RPMI7951 (cell line): ENCODE data around the gene PFN4. TPM values are rescaled to one million over a fixed set of nuclear protein-coding genes. Genes with fewer than 3 reads are reported as not detected.
"Not testable (repeated sequence)": the region's sequence is repeated elsewhere in the genome, so short reads cannot be mapped to it uniquely, and the experiment has no call there.

Experiments
- DNase-seq: peaks from one replicate; pipeline ENCODE4 v3.0.0-alpha.2; 2012; ENCODE audit warnings: low read depth
- total RNA-seq: library from RNA; depleted of rRNA; stranded (reverse); fragments of >200 nt; shearing (Covaris generic); gene quantifications from 2 replicates; pipeline ENCODE4 v1.2.3, GENCODE V29; 2014; rRNA removed

Gene PFN4, protein sequence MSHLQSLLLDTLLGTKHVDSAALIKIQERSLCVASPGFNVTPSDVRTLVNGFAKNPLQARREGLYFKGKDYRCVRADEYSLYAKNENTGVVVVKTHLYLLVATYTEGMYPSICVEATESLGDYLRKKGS
- 2.4 and 3.4 TPM in 2 replicates for total RNA-seq

- peak; percentile 89 for DNase-seq
These were observed at the start of gene PFN4, which contains the start of gene FAM228B for GRCh38 chr2:24123195-24123921. Gene PFN4, minus strand, starts transcription at chr2:24123334. Its CDS starts 799 bp downstream, at chr2:24122535. Gene FAM228B, plus strand, starts transcription at chr2:24123469. Its CDS starts 893 bp downstream, at chr2:24124362.

DNA sequence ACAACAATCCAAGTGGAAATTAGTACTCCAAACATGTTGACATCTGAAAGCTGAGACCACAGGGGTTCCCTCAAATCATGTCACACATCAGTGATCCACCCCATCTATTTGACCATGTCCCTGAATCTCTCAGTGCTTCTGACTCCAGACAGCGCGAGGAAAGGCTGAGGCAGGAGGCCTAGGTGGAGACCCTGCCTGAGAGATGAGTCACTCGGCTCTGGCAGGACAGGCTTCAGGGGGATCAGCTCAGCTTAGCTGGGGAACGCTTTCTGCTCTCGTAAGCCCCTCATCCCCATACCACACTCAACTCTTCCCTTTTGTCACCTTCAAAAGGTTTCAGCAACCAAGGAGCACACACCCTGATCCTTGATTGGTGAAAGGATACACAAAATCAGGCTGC is 45.9 kb upstream of the PFN4 start:
- DNase-seq, result no peak

- peak; percentile 23 for DNase-seq
These were observed 41.4 kb upstream of the PFN4 start for GRCh38 chr2:24164416-24164973.

DNA sequence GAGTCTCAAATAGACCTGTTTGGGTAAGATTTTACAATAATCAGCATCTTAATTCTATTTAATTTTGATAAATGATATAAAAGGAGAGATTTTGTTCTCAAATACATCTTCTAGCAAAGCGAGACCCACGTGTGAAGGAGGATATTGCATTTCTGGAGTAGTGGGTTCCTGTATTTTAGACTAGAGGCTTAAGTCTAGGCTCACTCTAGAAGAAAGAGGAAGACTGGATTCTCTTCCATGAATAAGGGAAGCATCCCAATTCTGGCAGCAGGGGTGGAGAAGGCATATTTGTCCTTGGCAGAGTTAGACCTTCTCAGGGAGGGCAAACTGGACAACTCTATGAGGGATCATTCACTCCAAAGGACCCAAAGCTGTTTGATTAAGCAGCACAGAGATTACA is 40.5 kb upstream of the PFN4 start:
- no peak for DNase-seq

- no peak for DNase-seq
These were observed 40.1 kb upstream of the PFN4 start for GRCh38 chr2:24163186-24163585.

GRCh38 chr2:24162494-24162893 is 39.4 kb upstream of the PFN4 start:
- no peak for DNase-seq

DNA sequence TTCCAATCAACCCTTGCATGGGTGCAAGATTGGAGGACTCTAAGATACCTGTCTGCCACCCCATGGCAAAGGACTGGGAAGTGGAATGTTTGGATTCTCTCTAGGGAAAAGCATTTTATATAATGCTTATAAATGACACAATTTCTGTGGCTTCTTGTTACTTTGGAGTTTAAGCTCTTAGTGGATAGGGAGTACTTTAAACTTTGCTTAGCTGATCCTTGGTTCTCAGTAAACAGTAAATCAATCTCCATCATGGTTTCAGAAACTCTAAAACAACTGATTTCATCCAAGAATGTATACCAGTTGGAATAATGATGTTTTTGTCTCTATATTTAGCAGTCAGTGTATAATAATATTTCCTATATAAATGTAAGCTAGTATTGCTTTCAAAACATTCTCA is 37.6 kb upstream of the PFN4 start:
- no peak for DNase-seq

- no peak for DNase-seq
These were observed 36.6 kb upstream of the PFN4 start for GRCh38 chr2:24159708-24160107.

GRCh38 chr2:24158131-24158530 is 35.0 kb upstream of the PFN4 start:
- DNase-seq, result no peak

- no peak for DNase-seq
These were observed 30.3 kb upstream of the PFN4 start for GRCh38 chr2:24153478-24153877.

DNA sequence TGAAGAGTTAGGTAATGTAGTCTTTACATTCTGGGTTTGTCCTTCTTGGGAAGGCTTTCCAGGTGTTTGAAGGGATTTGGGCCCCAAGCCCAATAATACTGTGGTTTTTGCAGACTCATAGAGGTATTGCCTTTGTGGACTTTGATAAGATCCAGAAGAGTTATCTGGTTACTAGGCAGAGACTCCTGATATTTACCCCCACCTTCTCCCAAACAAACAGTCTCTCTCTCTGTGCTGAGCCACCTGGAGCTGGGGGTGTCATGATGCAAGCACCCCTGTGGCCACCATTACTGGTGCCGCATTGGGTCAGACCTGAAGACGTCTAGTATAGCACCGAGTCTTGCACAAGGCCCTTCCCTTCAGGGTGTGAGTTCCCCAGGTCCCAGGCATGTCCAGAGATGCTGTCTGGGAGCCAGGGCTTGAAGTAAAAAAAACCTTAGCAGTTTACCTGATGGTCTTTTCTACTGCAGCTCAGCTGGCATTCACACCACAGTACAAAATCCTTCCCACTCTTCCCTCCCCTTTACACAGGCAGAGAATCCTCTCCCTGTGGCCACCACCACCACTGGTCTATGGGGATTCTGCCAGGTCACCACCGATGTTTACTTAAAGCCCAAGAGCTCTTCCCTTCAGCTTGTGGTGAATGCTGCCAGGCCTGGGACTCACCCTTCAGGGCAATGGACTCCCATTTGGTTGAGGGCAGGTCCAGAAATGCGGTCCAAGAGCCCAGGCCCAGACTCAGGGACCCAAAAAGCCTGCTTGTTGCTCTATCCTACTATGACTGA is 29.5 kb upstream of the PFN4 start:
- DNase-seq, result no peak

GRCh38 chr2:24147364-24147763 is 24.2 kb upstream of the PFN4 start:
- no peak for DNase-seq

DNA sequence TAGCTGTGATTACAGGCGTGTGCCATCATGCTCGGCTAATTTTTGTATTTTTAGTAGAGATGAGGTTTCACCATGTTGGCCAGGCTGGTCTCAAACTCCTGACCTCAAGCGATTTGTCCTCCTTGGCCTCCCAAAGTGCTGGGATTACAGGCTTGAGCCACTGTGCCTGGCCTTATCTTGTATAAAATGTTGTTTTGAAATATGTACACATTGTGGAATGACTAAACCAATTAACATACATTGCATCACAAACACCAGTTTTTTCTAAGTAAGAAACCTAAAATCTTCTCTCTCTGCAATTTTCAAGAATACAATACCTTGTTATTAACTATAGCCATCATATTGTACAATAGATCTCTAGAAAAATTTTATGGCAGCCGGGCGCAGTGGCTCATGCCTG is 17.2 kb upstream of the PFN4 start:
- DNase-seq, result not testable (repeated sequence)

DNA sequence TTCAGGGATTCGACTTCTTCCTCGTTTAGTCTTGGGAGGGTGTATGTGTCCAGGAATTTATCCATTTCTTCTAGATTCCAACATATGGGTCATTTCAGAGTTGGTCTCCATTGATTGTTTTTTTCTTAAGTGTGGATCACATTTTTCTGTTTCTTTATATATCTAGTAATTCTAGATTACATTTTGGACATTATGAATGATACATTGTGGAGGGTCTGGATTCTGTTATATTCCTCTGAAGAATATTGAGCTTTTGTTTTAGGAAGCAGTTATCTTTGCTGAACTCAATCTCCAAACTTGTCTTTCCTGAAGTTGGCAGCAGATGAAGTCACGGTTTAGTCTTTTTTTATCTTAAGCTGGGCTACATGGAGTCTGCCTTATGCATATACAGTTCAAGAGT is 9.4 kb upstream of the PFN4 start:
- DNase-seq, result no peak

DNA sequence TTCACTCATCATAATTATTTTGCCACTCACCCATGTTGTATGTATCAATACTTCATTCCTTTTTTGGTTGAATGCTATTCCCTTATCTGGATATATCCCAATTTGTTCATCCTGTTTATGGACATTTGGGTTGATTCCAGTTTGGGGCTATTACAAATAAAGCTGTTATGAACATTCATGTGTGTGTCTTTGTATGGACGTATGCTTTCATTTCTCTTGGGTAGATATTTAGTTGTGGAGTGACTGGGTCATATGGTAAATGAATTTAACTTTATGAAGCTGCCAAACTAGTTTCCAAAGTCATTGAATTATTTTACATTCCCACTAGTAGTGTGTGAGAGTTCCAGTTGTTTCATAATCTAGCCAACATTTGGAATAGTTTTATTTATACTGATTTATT is 2.8 kb upstream of the PFN4 start:
- DNase-seq, result no peak

GRCh38 chr2:24123922-24124580 is 917 bp upstream of the PFN4 start:
- DNase-seq, result no peak

GRCh38 chr2:24122366-24123194 is 554 bp downstream of the PFN4 start:
- peak; percentile 22 for DNase-seq

DNA sequence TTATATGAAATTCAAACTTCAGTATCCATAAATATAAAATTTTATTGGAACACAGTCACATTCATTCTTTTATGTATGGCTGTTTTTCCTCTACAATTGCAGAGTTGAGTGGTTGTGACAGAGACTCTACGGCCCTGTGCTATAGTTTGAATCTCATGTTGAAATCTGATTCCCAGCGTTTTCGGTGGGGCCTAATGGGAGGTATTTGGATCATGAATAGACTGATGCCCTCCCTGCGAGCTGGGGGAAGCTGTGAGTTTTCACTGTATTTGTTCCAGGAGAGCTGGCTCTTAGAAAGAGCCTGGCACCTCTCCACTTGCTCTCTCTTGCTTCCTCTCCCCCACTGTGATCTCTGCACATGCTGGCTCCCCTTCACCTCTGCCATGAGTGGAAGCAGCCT is 1.7 kb downstream of the PFN4 start:
- no peak for DNase-seq

DNA sequence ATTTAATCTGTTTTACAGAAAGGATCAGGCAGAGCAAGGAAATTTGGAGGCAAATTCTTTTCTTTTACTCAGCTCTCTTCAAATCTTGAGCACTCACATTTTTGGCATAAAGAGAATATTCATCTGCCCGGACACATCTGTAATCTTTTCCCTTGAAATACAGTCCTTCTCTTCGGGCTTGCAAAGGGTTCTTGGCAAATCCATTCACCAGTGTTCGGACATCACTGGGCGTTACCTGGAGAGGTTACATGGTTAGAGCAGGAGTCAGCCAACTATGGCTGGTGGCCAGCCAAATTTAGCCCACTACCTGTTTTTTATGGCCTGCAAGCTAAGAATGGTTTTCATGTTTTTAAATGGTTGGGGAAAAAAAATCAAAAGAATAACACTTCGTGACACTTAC is 2.1 kb downstream of the PFN4 start:
- DNase-seq, result no peak

GRCh38 chr2:24117902-24118301 is 5.2 kb downstream of the PFN4 start:
- no peak for DNase-seq

DNA sequence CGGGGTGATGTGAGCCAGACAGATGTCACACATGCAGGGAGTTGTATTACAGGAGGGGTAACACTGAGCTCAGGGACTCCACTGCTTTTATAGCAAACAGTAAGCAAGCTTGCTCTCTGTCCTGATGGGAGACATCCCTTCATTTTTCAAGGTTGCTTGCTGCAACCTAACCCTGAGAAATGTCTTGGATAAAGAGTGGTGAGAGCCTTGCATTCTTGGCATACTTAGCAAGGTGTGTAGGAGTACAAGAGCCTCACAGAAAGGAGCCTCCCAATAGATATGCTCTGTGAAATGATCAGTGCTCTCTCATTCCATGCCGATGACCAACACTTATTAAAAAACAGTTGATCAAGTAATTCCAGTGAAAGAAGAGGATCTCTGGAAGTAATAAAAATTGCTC is 8.1 kb downstream of the PFN4 start:
- DNase-seq, result no peak
